Immature natural killer cell (primary cell): ENCODE results near the gene SLC24A4. TPM values are rescaled to one million over a fixed set of nuclear protein-coding genes. Genes with fewer than 3 reads are reported as not detected.
"Not testable (repeated sequence)": the region's sequence is repeated elsewhere in the genome, so short reads cannot be mapped to it uniquely, and the experiment has no call there.

Source experiments
- DNase-seq, 3 donors: peaks; one replicate each; pipeline ENCODE4 v3.0.0; 2022; ENCODE audit warnings: mixed read lengths in 1 of 3
- H3K27ac Mint-ChIP-seq, 6 donors: one replicate each; pipeline ENCODE4 v1.8.0; 2020; ENCODE audit warnings: mixed read lengths in 6 of 6, mild to moderate bottlenecking in 5 of 6, inconsistent platforms in 4 of 6, moderate library complexity in 3 of 6
- H3K27me3 Mint-ChIP-seq, 3 donors: one replicate each; pipeline ENCODE4 v1.8.0; 2020 to 2021; ENCODE audit warnings: low read depth in 3 of 3, mild to moderate bottlenecking in 3 of 3, mixed read lengths in 3 of 3, moderate library complexity in 3 of 3, inconsistent platforms in 1 of 3
- H3K36me3 Mint-ChIP-seq, 3 donors: one replicate each; pipeline ENCODE4 v1.8.0; 2020; ENCODE audit warnings: mixed read lengths in 3 of 3, inconsistent platforms in 2 of 3, mild to moderate bottlenecking in 2 of 3
- H3K4me1 Mint-ChIP-seq, 2 donors: one replicate each; pipeline ENCODE4 v1.8.0; 2020; ENCODE audit warnings: inconsistent platforms in 2 of 2, mild to moderate bottlenecking in 2 of 2, mixed read lengths in 2 of 2, moderate library complexity in 1 of 2
- H3K4me3 Mint-ChIP-seq, 5 donors: one replicate each; pipeline ENCODE4 v1.8.0; 2020; ENCODE audit warnings: mild to moderate bottlenecking in 5 of 5, mixed read lengths in 5 of 5, inconsistent platforms in 3 of 5, moderate library complexity in 3 of 5
- H3K9me3 Mint-ChIP-seq, 6 donors: one replicate each; pipeline ENCODE4 v1.8.0; 2020; ENCODE audit warnings: mild to moderate bottlenecking in 6 of 6, mixed read lengths in 6 of 6, inconsistent platforms in 4 of 6, moderate library complexity in 3 of 6
- polyA plus RNA-seq, 3 donors: library from polyadenylated mRNA; unstranded; fragments of 300-500 nt; fragmentation: Illumina TruSeq; gene quantifications; one replicate each; pipeline ENCODE4 v1.2.3, GENCODE V29; 2021

The SLC24A4 gene
- polyA plus RNA-seq, 3 donors from 2014 or later: 0.05 to 0.52 (median 0.12) TPM

DNA sequence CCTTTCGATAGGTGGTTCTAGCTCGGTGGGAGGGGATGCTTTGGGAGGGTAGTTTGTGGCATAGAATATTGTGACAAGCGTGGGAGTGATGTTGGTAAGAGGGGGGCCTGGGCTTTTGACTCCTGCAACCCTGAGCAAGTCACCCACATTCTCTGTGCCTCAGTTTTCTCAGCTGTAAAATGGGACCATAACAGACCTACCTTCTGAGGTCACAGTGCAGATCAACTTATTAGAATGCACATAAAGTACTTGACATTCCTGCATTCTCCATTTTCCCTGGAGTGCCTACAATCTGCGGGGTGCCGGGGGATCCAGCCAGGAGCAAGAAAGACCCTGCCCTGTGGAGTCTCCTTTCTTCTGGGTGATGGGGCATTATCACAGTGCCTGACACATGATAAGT is 63.2 kb downstream of the SLC24A4 start:
- no peaks in the 10 kb centered on the region for H3K9me3 Mint-ChIP-seq
- no peak overlapping the region for H3K4me3 Mint-ChIP-seq
- H3K27me3 Mint-ChIP-seq: peaks cover under 1 to 5% (median 2%) of the 10 kb centered on the region in 3 donors
- H3K36me3 Mint-ChIP-seq: peaks cover 0 to 5% (median 0%) of the 10 kb centered on the region in 3 donors
- peaks cover 12% of the 10 kb centered on the region in 2 donors for H3K4me1 Mint-ChIP-seq
- no peak for DNase-seq
- no peak overlapping the region for H3K27ac Mint-ChIP-seq

DNA sequence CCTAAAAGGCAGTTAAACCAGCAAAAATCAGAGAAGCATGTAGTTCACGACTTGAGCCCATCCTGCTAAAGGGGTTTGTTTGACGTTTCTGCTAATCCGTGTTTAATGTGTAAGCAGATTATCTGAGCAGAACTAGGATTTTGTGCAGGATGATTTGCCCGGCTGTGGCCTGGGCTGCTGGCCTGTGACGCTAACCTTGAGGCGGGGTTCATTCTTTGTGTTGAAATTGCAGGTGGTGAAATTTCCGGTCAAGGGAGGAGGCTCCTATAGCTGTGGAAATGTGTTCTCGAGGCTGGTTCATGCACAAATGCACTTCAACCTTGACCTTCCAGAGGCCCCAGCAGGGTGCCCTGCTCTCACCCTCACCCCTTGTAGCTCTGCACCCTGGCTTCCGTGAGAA is 63.7 kb downstream of the SLC24A4 start:
- Mint-ChIP-seq H3K9me3 (no peaks in the 10 kb centered on the region), H3K27me3 (peaks cover 0 to 5% (median 2%) of the 10 kb centered on the region in 3 donors), H3K36me3 (peaks cover 0 to 5% (median 0%) of the 10 kb centered on the region in 3 donors), H3K27ac (no peak overlapping the region), H3K4me1 (peaks cover 12% of the 10 kb centered on the region in 2 donors), H3K4me3 (no peak overlapping the region)
- no peak for DNase-seq

- H3K36me3 Mint-ChIP-seq: peaks cover 0 to 5% (median 0%) of the 10 kb centered on the region in 3 donors
- H3K4me1 Mint-ChIP-seq: peaks cover 12% of the 10 kb centered on the region in 2 donors
- peaks cover 0 to 5% (median 2%) of the 10 kb centered on the region in 3 donors for H3K27me3 Mint-ChIP-seq
- H3K27ac Mint-ChIP-seq: peak overlapping the region in 1 of 6 donors; percentile 66
- DNase-seq: no peak
- H3K4me3 Mint-ChIP-seq: no peak overlapping the region
- no peaks in the 10 kb centered on the region for H3K9me3 Mint-ChIP-seq
These were observed 64.6 kb downstream of the SLC24A4 start for GRCh38 chr14:92387578-92387977.

- Mint-ChIP-seq H3K4me3 (no peak overlapping the region), H3K4me1 (peaks cover 12% of the 10 kb centered on the region in 2 donors), H3K36me3 (peaks cover 0 to 5% (median 0%) of the 10 kb centered on the region in 3 donors), H3K27me3 (peaks cover 0 to 6% (median 2%) of the 10 kb centered on the region in 3 donors), H3K27ac (no peak overlapping the region), H3K9me3 (no peaks in the 10 kb centered on the region)
- no peak for DNase-seq
These were observed 66.7 kb downstream of the SLC24A4 start for GRCh38 chr14:92389598-92390158.

DNA sequence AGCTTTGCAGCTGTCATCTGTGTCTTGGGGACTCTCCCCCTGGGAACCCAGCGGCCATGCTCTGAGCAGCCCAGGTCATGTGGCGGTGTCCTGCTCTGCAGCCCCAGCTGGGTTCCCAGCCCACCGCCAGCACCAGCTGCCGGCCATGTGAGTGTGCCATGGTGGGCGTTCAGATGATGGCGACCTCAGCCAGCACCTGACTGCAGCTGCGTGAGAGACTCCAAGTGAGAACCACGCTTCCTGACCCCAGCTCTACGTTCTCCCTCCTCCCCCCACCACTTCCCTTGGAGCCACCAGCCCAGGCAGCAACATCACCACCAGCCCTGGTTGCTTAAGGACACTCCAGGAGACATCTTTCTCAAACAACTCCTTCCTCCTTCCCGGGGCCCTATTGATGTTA is 68.8 kb downstream of the SLC24A4 start:
- peaks cover 0 to 3% (median 2%) of the 10 kb centered on the region in 3 donors for H3K27me3 Mint-ChIP-seq
- H3K36me3 Mint-ChIP-seq: peaks cover 0 to 5% (median 0%) of the 10 kb centered on the region in 3 donors
- H3K4me1 Mint-ChIP-seq: peaks cover 12% of the 10 kb centered on the region in 2 donors
- H3K27ac Mint-ChIP-seq: no peak overlapping the region
- no peak overlapping the region for H3K4me3 Mint-ChIP-seq
- no peak for DNase-seq
- H3K9me3 Mint-ChIP-seq: no peaks in the 10 kb centered on the region

- Mint-ChIP-seq H3K27ac (no peak overlapping the region), H3K4me3 (no peak overlapping the region), H3K4me1 (peaks cover 12% of the 10 kb centered on the region in 2 donors), H3K36me3 (peaks cover 0 to 5% (median 0%) of the 10 kb centered on the region in 3 donors), H3K27me3 (peaks cover 0 to 3% (median 2%) of the 10 kb centered on the region in 3 donors), H3K9me3 (no peaks in the 10 kb centered on the region)
- no peak for DNase-seq
These were observed 69.7 kb downstream of the SLC24A4 start for GRCh38 chr14:92392711-92393110.

DNA sequence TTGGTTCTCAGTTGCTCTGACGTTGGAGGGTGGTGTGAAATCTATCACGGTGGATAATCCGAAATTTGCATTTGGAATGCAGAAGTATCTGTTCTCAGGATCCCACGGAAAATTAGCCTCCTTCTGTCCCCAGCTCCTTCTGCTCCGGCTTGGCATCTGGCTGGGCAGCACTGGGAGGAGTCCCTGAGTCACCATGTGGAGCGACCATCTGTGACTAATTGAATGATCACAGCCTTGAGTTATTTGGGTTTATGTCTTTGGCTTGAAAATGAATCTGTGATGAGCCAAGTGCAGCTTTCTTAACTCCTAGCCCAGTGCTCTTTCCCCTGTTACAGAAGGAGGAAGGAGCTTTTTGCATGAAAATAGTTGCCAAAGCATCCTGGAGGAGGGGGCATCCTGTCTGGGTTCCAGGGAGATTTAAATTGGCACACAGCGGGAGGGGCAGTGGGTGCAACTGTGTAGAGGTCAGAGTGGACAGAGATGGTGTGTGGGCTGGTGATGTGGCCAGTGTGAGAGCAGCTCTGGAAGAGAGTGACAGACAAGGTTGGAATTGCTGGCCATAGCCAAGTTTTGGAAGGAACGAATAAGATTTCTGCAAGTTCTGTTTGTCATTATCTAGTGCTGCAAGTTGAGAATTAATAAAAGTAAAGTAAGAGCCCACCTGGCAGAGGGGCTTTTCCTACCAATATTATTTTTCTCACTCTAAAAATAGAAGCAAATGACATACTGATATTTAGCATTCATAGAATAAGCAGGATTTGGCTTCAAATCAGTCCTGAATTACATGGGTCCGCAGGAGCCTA is 74.4 kb downstream of the SLC24A4 start:
- no peaks in the 10 kb centered on the region for H3K4me1 Mint-ChIP-seq
- H3K9me3 Mint-ChIP-seq: peaks cover 0 to 2% (median 0%) of the 10 kb centered on the region in 6 donors
- H3K27me3 Mint-ChIP-seq: peaks cover 1 to 14% (median 1%) of the 10 kb centered on the region in 3 donors
- DNase-seq: no peak
- no peaks in the 10 kb centered on the region for H3K36me3 Mint-ChIP-seq
- H3K4me3 Mint-ChIP-seq: no peak overlapping the region
- H3K27ac Mint-ChIP-seq: no peak overlapping the region

- no peak overlapping the region for H3K27ac Mint-ChIP-seq
These were observed 75.1 kb downstream of the SLC24A4 start for GRCh38 chr14:92397953-92398564.

GRCh38 chr14:92398888-92399636 is 76.1 kb downstream of the SLC24A4 start:
- H3K4me1 Mint-ChIP-seq: no peaks in the 10 kb centered on the region

More at GRCh38 chr14:92397953-92398564, 75.1 kb downstream of the SLC24A4 start:
- H3K27me3 Mint-ChIP-seq: peaks cover 1 to 14% (median 1%) of the 10 kb centered on the region in 3 donors
- no peak for DNase-seq
- no peak overlapping the region for H3K4me3 Mint-ChIP-seq
- H3K36me3 Mint-ChIP-seq: no peaks in the 10 kb centered on the region
- peaks cover 0 to 2% (median 0%) of the 10 kb centered on the region in 6 donors for H3K9me3 Mint-ChIP-seq
- no peaks in the 10 kb centered on the region for H3K4me1 Mint-ChIP-seq

DNA sequence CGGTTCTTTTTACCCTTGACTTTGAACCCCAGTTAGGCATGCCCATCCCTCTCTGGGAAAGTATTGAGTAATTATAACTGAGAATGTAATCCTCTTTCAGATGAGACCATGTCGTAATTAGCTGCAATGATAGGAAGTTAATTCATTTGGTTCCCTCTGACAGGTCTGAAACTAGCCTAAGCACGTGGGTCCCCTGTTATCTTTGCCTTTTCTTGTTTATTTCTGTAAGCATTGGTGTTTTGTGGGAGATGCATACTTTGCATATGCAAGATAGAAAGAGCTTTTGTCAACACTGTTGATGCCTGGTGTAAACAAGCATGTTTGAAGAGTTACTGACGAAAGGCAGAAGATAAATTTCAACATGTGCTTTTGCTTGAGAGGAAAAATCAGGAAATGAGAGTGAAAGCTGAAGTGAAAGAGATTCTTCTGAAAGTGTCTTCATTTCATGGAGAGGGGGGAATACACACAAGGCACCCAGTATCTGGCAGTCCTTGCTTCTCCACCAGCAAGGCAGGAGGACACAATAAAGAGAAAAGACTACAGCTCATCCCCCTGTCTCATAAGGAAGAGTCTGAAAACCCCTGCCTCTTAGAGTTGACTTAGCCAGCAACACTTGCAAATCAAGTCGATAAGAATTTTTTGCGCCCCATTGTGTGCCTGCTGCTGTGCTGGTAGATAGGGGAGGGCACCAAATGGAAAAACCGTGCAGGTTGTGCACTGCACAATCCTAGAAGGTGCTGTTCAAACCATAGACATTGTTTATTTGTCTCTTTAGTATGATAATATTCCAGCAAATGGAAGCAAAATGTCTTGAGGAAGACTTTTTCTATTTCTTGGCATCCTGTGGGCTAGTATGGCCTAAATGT is 77.8 kb downstream of the SLC24A4 start:
- no peaks in the 10 kb centered on the region for H3K4me1 Mint-ChIP-seq
- H3K9me3 Mint-ChIP-seq: peaks cover 0 to 2% (median 0%) of the 10 kb centered on the region in 6 donors
- H3K4me3 Mint-ChIP-seq: no peak overlapping the region
- no peak overlapping the region for H3K27ac Mint-ChIP-seq
- peaks cover 0 to 14% (median 3%) of the 10 kb centered on the region in 3 donors for H3K27me3 Mint-ChIP-seq
- H3K36me3 Mint-ChIP-seq: no peaks in the 10 kb centered on the region
- DNase-seq: no peak

More at GRCh38 chr14:92398888-92399636, 76.1 kb downstream of the SLC24A4 start:
- H3K27me3 Mint-ChIP-seq: peaks cover 0 to 14% (median 1%) of the 10 kb centered on the region in 3 donors
- no peaks in the 10 kb centered on the region for H3K36me3 Mint-ChIP-seq
- no peak overlapping the region for H3K4me3 Mint-ChIP-seq
- no peak for DNase-seq
- H3K9me3 Mint-ChIP-seq: peaks cover 0 to 2% (median 0%) of the 10 kb centered on the region in 6 donors
- H3K27ac Mint-ChIP-seq: no peak overlapping the region

DNA sequence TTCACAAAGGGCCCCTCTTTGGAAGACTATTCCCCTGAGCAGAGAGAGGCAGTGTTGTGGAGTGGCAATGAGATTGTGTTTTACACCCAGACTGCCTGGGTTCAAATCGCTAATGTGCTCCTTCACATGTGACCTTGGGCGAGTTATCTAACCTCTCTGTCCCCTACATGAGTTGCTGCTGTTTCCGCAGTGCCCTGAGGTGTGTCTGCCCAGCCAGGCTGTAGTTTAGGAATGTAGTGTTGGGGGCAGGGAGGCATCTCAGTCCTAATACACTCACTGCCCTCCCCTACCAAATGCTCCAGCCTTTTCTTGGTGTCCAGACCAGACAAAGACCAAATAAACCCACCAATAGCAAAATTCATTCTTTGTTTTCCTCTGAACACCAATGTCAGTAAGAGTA is 78.6 kb downstream of the SLC24A4 start:
- DNase-seq: no peak
- Mint-ChIP-seq H3K27me3 (peaks cover 0 to 14% (median 3%) of the 10 kb centered on the region in 3 donors), H3K4me3 (no peak overlapping the region), H3K9me3 (peaks cover 0 to 2% (median 0%) of the 10 kb centered on the region in 6 donors), H3K4me1 (no peaks in the 10 kb centered on the region), H3K27ac (no peak overlapping the region), H3K36me3 (no peaks in the 10 kb centered on the region)

GRCh38 chr14:92402500-92402899 is 79.5 kb downstream of the SLC24A4 start:
- not testable (repeated sequence) for H3K9me3 Mint-ChIP-seq, H3K36me3 Mint-ChIP-seq, H3K4me1 Mint-ChIP-seq, DNase-seq, H3K4me3 Mint-ChIP-seq, H3K27ac Mint-ChIP-seq
- peaks cover 0 to 12% (median 3%) of the 10 kb centered on the region in 3 donors for H3K27me3 Mint-ChIP-seq
